A172 (cell line): ENCODE results near the gene ALAD. TPM values are rescaled to one million over a fixed set of nuclear protein-coding genes. Genes with fewer than 3 reads are reported as not detected.
"Not testable (repeated sequence)": the region's sequence is repeated elsewhere in the genome, so short reads cannot be mapped to it uniquely, and the experiment has no call there.

Experiments
- DNase-seq: peaks from one replicate; pipeline ENCODE4 v3.0.0-alpha.2; 2015; ENCODE audit warnings: low spot score
- total RNA-seq: library from RNA; depleted of rRNA; stranded (reverse); fragments of >200 nt; shearing (Covaris generic); gene quantifications from 2 replicates; pipeline ENCODE4 v1.2.3, GENCODE V29; 2014; rRNA removed

ALAD gene
- 8.4 and 8.8 TPM in 2 replicates for total RNA-seq

DNA sequence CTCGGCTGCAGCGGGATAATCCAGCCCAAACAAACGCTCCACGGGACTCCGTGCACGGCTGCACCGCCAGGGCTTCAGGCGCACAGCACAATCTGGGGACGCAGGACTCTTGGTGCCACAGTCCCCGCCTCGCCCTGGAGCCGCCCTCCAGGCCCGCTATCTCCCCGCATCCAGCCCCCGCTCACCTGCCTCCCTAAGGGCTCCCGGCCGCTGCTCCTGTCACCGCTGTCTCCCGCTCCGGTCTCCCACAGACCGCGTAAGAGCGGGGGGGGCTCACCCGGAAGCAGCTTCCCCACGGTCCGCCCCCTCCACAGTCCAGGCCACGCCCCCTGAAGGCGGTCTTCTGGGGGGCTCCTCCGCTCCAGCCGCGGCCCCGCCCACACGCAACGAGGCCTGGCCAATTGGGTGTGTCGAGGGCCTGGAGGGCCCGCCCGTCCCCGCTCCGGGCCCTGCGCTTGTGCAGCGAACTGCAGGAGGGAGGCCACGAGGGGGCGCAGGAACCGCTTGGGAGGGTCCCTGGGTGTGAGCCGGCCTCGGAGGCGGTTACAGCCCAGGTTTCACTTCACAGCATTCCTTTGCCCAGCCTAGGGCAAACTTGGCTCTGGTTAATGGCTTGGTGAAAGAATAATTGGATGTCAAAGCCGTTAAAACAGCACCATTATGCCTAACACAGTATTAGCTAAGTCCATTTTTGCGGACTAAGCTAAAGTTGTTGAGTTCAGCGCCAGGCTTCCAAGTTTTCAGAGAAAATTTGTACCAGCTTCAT lies at the start of gene ALAD:
Gene ALAD (minus strand): TSS at position 258 of the 766 bp plus-strand sequence. CDS start 7,725 bp downstream, outside the sequence.
- peak; percentile 93 for DNase-seq

DNA sequence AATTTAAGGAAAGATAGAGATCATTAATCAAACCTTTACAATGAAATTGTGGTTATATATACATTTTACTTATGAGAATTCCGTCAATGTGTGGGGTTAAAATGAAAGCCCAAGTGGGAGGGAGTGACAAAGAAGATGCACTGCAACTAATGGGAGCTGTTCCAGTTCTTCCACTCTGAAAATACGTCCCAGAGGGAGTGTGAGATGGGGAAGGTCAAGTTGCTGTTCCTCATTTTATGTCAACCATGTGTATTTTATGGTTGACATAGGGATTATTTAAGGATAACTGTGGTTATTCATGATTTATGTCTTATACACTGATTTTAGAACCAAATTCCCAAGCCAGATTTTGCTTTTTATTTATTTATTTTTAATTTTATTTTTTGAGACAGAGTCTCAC lies 48.3 kb upstream of the ALAD start:
- no peak for DNase-seq

DNA sequence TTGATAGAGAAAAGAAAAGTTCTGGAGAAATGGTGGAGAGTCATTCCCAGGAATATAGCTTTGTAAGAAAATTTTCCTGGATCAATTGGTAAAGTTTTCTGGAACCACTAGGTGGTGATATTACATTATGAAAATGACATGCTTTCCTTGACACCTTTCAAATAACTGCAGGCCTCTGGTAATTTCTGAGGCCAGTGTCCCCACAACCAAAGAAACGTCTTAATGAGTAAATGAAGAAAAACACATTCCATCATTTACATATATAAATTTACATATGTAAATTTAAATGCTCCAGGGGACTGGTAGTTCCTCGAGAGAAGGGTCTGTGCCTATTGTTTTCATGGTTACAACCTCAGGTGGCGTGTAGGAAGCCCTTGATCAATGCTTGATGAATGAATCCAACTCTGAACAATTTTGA lies 45.2 kb upstream of the ALAD start:
- DNase-seq = peak; percentile 49

DNA sequence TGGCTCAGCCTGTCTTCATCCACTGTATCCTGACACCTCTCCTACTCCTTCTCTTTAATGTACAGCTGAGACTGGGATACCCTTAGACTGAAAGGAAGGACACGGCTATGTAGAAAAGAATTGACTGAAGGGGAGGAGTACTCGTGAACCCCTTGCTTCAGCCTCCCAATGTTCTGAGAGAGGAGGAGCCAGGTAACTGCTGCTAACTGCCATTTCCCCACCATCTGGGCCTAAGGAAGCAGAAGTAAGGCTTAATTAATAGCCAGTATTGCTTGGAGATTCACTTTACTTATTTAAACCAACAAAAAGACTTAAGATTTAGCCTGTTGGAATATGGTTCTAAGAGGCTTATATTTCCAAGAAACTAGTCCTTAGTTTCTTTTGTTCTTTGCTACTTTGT lies 43.7 kb upstream of the ALAD start:
- DNase-seq = no peak

DNA sequence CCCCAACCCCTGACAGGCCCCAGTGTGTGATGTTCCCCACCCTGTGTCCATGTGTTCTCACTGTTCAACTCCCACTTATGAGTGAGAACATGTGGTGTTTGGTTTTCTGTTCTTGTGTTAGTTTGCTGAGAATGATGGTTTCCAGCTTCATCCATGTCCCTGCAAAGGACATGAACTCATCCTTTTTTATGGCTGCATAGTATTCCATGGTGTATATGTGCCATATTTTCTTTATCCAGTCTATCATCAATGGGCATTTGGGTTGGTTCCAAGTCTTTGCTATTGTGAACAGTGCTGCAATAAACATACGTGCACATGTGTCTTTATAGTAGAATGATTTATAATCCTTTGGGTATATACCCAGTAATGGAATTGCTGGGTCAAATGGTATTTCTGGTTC lies 36.6 kb upstream of the ALAD start:
- DNase-seq = not testable (repeated sequence)

DNA sequence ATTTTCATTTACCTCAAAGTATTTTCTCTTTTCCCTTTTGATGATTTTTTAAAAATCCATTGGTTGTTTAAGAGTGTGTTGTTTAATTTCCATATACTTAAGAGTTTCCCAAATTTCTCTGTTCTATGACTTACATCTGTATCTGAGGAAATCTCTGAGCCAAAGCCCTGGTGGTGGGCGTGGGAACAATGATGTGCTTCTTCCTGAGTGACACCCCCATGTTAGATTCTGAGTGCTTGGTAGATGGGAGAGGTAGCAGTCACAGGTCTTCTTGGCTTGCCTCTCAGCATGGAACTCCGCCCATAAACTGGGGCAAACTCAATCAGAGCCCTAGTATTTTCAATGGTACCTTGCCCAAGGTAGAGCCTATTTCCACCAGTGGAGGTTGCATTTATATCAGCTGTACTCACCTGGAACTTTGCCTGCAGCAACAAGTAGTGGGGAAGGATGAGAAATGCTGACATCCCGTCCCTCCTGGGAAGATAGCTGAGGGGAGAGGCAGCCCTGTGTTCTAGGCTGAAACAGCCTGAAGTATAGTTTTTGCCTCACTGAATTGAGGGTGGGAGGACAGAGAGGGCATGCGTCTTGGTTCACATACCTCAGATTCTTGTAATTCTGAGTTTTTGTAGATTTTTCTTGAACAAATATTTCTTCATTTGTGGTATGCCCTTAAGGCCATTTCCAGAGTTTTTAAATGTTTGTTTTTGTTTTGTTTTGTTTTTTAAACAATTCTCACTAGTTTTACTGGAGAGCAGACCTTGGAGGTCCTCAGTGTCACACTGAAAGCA lies 35.8 kb upstream of the ALAD start:
- no peak for DNase-seq

DNA sequence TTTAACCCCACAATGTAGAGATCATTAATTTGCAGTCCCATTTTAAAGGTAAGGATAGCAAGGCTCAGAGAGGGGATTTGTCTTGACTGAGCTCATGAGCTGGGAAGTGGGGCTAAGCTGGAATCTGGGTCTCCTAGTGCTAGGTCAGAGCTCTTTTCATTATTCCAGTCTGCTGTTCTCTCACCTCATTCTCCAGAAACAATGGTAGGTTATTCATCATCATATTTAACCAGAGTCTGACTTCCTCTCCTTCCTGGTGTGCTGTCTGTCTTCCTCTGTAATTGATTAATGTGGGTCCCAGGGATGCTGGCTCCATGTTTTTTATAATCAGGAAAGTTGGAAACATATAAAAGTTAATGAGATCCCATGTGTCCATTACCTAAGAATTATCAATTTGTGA lies 30.1 kb upstream of the ALAD start:
- DNase-seq = no peak

DNA sequence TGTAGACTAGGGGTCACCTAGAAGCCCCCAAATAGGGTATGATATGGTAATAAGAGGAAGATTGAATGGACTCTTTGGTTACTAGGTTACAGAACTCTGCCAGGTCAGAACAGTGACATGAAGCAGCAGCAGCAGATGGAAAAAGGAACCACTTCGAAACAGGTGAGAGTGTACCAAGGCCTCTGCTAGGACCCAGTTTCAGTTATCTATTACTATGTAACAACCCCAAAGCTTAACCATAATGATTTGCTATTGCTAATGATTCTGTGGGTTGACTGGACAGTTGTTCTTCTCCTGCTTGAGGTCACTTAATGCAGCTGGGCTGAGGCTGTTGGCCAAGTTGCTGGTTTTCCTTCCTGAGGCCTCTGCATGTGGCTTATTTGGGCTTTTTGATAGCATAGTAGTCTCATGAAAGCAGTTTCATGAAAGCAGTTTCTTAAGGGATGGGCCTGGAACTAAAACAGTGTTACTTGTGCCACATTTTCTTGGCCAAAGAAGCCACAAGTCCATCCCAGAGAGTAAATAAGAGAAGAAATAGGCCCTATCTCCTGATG lies 27.1 kb upstream of the ALAD start:
- DNase-seq = no peak

DNA sequence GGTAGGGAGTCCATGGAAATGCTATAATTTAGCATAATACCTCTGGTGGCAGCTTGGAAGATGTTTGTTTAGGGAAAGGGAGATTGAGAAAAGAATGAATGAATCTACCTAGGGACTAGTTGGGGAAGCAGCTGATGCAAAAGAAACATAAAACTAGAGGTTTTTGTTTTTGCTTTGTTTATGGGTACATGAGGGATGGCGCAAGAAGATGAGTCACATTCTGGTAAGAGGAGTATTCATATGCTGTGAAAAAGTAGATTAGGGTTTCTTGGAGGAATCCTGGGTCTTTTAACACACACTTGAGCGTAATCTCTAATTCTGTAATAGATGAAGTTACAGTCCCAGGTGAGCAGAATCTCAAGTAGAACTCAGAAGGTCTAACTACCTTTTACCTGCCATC lies 26.5 kb upstream of the ALAD start:
- no peak for DNase-seq

DNA sequence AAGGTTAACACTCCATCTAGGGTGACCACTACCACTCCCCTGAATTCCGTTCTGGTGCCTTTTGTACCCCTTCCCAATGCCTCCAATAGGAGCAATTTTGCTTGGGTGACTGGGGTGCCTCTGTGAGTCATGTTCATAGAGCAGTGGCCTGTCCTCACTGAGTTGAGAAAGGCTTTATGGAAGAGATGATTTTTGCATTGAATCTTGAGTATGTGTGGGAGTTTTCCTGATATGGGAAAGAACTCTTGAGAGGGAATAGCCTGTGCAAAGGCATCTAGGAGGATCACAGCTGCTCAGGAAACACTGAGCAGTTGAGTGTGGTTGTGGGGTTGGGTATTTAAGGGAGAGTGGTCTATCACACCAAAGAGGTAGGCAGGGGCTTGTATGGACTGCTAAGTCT lies 25.6 kb upstream of the ALAD start:
- no peak for DNase-seq

DNA sequence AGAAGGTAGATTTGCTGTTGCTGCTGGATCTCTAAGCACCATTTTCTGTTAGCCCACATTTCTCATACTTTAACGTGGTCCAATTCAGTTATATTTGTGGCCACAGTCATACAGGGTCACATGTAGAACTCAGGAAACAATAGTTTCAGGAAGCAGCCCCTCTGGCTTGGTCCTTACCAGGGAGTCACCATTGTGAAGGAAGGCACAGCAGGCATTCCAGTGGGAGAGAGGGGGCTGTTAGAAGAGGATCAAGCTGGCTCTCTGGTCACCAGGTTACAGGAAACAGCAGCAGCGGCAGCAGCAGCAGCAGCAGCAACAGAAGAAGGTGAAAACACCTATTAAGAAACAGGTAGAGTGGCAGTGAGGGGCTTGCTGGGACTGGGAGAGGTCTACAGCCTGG lies 24.0 kb upstream of the ALAD start:
- DNase-seq = no peak

DNA sequence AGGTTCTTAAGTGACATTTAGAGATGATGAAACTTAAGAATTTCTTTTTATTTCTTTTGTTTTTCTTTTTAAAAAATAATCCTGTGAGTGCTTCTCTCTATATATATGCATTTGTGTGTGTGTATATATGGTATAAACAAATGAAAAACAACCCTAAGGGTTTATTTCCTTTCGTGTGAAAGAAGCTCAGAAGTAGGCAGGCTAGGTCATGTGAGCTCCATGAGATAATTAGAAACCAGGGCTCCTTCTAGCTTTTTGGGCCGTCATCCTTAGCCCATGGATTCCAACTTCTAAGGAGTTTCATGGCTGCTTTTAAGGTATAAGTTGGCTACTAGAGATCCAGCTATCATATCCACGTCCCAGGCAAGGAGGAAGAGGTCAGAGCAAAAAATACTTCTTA lies 20.6 kb upstream of the ALAD start:
- DNase-seq = no peak

DNA sequence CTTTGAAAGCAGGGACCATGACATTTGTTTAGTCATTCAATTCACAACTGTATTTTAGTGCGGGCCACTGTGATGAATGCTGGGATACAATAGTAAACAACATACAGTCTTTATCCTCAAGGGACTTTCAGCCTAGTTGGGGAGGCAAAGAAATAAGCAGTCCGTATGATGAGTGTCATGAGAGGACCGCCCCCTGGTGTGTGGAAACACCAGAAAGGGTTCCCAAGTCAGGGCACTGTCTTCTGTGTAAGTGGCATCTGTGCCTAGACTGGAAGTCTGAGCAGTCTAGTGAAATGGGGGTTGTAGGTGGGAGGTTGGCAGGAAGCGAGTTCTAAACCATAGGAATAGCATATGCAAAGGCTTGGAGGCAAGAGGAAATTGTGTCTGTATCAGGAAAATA lies 16.3 kb upstream of the ALAD start:
- no peak for DNase-seq

DNA sequence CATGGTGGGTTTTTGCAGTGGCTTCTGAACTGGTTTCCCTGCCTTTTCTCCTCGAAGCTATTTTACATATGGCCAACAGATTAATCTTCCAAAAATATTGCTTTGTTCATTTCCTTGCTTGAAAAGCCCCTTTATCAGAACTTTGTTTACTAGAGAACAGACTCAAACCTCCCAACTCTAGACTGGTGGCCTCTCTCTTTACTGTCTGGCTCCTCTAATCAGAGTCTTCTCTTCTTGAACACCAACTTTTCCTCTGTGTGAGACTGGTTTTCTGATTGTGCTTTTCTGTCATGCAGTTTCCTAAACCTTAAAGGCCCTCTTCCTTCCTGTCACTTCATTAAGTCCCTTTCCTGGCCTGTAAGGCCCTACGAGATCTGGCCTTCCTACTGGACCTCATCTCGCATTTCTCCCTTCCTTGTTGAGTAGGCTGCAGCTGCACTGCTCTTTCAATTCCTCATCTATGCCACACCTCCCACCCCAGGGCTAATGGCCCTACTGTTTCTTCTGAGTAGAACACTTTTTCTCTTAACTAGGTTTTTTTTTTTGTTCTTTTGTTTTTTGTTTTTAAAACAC lies 15.2 kb upstream of the ALAD start:
- no peak for DNase-seq

DNA sequence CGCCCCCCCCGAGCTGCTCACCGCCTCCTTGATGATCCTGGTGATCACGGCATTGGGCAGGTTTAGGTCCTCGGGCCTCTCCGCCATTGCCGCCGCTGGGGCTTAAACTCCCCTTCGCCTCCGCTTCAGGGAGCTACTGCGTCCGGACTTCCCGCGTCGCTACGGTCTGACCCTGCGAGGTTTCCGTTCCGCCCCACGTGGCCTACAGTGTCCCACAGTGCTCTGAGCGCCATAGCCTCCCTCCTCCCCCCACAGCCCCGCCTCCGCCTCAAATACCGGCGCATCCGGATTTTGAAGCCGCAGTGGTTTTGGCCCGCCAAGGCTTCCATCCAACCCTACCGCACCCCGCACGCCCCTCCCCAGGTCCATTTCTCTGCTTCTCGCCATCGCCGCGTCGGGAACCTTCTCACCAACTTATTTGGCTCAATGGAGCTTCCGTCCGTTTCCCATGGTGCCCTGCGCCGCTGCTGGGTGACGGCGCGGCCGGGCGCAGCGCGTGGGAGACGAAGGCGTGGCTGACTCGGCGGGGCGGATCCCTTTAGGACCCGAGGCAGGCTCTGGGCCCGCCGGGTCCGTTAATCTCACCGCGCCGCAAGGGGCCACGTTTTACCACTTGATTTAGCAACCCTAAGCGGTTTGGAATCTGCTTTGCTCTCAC lies 9.3 kb upstream of the ALAD start, which contains the start of the genes C9orf43 and POLE3:
Gene C9orf43 (plus strand): TSS at position 541 of the 658 bp plus-strand sequence. CDS start 2,747 bp downstream, outside the sequence.
Gene POLE3 (minus strand): TSS at position 469 of the 658 bp plus-strand sequence. CDS start 382 bp downstream, at position 87.
- DNase-seq = peak; percentile 84

DNA sequence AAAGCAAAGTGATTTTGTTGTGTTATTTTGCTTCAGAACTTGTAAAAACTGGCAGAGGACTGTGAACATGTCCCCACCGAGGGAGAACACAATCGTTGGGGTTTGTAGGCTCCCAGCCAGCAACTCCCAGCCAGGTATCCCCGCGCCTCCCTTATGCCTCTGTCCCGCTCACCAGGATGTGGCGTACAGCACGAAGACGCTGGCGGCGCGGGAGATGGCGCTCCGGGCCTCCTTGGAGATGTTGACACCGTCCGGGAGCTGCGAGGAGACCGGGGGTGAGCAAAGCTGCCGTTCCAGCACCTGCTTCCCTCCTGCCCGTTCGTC lies 8.8 kb upstream of the ALAD start:
- DNase-seq = no peak

DNA sequence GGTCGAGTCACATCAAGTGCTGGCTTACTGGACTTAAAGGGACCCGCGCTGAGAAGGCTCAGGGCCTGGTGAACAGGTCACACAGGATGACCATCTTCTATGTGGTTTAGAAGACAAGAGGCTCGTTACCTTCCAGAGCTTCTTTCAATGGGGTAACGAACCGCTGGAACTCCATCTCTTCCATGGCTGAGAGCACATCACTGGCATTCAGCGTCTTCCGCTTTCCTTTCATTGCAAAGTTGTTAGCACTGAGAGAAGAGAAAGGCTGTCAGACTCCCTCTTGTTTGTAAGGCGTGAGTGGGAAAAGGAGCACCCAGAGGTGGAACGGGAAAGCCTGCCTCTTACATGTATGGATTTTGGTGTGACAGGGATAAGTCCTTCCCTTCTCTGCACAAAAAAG lies 8.4 kb upstream of the ALAD start:
- no peak for DNase-seq

DNA sequence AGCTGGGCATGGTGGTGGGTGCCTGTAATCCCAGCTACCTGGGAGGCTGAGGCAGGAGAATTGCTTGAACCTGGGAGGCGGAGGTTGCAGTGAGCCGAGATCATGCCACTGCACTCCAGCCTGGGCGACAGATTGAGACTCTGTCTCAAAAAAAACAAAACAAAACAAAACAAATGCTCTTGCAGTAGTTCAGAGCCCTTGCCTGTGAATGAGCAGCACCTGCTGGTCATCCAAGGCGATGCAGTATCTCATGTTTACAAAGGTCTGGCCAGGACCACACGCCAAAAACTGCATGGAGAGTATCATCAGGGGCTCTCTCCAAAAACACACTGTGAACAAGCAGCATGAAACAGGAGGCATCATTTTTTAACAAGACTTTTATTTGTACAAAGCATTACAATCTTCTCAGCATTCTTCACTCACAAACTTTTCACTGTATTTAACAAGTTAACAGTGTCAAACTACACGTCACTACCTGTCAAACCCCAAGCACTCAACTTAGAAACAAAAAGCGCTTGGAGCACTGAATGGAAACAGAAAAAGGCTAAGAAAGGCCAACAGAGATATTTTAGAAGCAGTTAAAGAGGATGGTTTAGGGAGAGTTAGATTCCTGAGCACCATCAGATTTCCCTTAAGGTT lies 5.9 kb upstream of the ALAD start:
- DNase-seq = peak; percentile 37

DNA sequence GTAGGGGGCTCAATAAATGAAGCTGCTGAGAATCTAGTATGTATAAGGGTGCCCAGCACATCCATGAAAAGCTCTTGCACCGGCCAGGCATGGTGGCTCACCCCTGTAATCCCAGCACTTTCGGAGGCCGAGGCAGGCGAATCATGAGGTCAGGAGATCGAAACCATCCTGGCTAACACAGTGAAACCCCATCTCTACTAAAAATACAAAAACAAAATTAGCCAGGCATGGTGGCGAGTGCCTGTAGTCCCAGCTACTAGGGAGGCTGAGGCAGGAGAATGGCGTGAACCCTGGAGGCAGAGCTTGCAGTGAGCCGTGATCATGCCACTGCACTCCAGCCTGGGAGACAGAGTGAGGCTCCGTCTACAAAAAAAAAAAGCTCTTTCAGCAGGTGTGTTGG lies 5.3 kb upstream of the ALAD start:
- DNase-seq = not testable (repeated sequence)

DNA sequence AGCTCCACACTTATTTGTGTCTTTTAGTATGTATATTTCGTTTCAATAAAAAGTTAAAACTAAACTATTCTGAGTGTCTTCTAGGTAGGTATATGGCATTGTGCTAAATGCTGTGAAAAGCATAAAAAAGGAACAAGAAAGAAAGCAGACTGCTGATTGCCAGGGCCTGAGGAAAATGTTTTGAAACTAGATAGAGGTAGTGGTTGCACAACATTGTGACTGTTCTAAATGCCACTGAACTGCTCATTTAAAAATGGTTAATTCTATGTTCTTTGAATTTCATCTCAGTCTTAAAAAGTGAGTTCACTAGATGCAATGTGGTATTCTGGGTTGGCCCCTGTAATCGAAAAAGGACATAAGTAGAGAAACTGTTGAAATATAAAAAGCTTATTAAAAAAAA lies 2.6 kb upstream of the ALAD start:
- DNase-seq = no peak

DNA sequence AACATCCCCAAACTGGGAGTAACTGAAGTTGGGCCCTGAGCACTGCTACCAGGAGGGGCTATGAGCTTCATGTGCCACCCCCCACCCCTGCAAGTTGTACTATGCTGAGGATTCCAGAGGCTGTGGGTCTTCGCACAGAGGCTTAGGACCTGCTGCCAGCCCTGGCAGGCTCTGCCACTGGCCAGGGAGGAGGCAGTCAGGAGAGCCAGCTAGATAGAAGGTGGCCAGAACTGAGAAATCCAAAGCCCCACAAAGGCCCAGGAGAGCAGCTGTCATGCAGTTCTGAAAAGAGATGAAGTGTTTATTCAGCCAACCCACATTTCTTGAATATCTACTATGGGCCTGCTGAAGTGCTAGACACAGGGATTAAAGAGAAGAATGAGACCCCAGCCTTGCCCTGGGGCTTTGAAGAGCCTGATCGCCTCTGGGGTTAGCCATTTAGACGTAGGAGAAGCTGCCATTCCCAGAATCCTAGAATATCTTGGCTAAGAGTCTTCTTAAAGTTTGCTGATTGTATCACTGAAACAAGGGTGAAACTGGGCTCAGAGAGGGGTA lies 1.4 kb downstream of the ALAD start:
- no peak for DNase-seq
